AG09319 (cell line): ENCODE data around the gene JKAMP.
A peak's percentile ranks its signal among the peaks of the same experiment; 100 is the strongest.

ENCODE experiments used
- DNase-seq: peaks from one replicate; pipeline ENCODE4 v3.0.0-alpha.2; 2010; ENCODE audit warnings: low read depth; ENCODE audit errors: extremely low read depth
- CTCF ChIP-seq: IDR thresholded peaks from 2 replicates; pipeline ENCODE4 v1.5.1; 2011; ENCODE audit warnings: low read depth, mild to moderate bottlenecking, inconsistent platforms, low read length, moderate library complexity

JKAMP gene

GRCh38 chr14:59503256-59503655, 18.9 kb downstream of the JKAMP start:
- no peak for TF ChIP-seq CTCF
- no peak for DNase-seq

- TF ChIP-seq CTCF = peak; percentile 86
- no peak for DNase-seq
Measured at GRCh38 chr14:59507063-59507751, 22.9 kb downstream of the JKAMP start.

- no peak for TF ChIP-seq CTCF
- no peak for DNase-seq
Measured at GRCh38 chr14:59507752-59508103, 23.4 kb downstream of the JKAMP start.

GRCh38 chr14:59509101-59509500, 24.8 kb downstream of the JKAMP start:
- no peak for TF ChIP-seq CTCF
- DNase-seq = no peak

GRCh38 chr14:59510001-59510400, 25.7 kb downstream of the JKAMP start:
- no peak for DNase-seq
- TF ChIP-seq CTCF = no peak

GRCh38 chr14:59510966-59511365, 26.6 kb downstream of the JKAMP start:
- DNase-seq = no peak
- no peak for TF ChIP-seq CTCF

- DNase-seq = no peak
- TF ChIP-seq CTCF = peak; percentile 45
Measured at GRCh38 chr14:59511916-59512575, 27.7 kb downstream of the JKAMP start.
